Amniotic epithelial cell (primary cell): Measurements from ENCODE around the gene MCL1.

Experiments used
- DNase-seq: peaks from one replicate; pipeline ENCODE4 v3.0.0-alpha.2; 2010; ENCODE audit warnings: low read depth

The MCL1 gene

GRCh38 chr1:150537732-150538684 is 41.4 kb downstream of the MCL1 start:
- peak; percentile 79 for DNase-seq

- DNase-seq, result no peak
Observed at GRCh38 chr1:150536836-150537731, 42.3 kb downstream of the MCL1 start.

GRCh38 chr1:150535511-150536287 is 43.7 kb downstream of the MCL1 start:
- peak; percentile 88 for DNase-seq

GRCh38 chr1:150534002-150534401 is 45.4 kb downstream of the MCL1 start:
- DNase-seq, result no peak

- DNase-seq, result no peak
Observed at GRCh38 chr1:150532860-150533259, 46.5 kb downstream of the MCL1 start.

- DNase-seq, result no peak
Observed at GRCh38 chr1:150530491-150531159, 48.8 kb downstream of the MCL1 start.

GRCh38 chr1:150529017-150529416 is 50.4 kb downstream of the MCL1 start:
- peak; percentile 89 for DNase-seq

GRCh38 chr1:150528196-150528595 is 51.2 kb downstream of the MCL1 start:
- peak; percentile 65 for DNase-seq

- DNase-seq, result no peak
Observed at GRCh38 chr1:150525348-150525747, 54.1 kb downstream of the MCL1 start.
